LHCN-M2 (cell line): Measurements from ENCODE around the gene FARS2. TPM values are rescaled to one million over a fixed set of nuclear protein-coding genes. Genes with fewer than 3 reads are reported as not detected.

ENCODE experiments used
- DNase-seq: peaks from one replicate; pipeline ENCODE4 v3.0.0-alpha.2; 2012; ENCODE audit warnings: low read depth
- polyA plus RNA-seq: library from polyadenylated mRNA; unstranded; fragments of >200 nt; gene quantifications from one replicate; pipeline ENCODE4 v1.2.1, GENCODE V29; 2012; ENCODE audit warnings: missing spikeins
- total RNA-seq: library from RNA; depleted of rRNA; stranded (reverse); fragments of >200 nt; gene quantifications from 2 replicates; pipeline ENCODE4 v1.2.3, GENCODE V29; 2014; rRNA removed

Gene FARS2
- 10.3 and 11.5 TPM in 2 replicates for total RNA-seq
- polyA plus RNA-seq, result 10.8 TPM

GRCh38 chr6:5260661-5261544, at the start of gene FARS2, which contains the start of gene LYRM4:
Gene FARS2 (plus strand): TSS chr6:5261513.
Gene LYRM4 (minus strand): TSS chr6:5260950. CDS start chr6:5260733, 217 bp downstream.
- DNase-seq, result peak; percentile 83

- DNase-seq, result peak; percentile 52
Observed at GRCh38 chr6:5213836-5214235, 47.5 kb upstream of the FARS2 start.

- DNase-seq, result peak; percentile 11
Observed at GRCh38 chr6:5214570-5215052, 46.7 kb upstream of the FARS2 start.

- no peak for DNase-seq
Observed at GRCh38 chr6:5215159-5215558, 46.2 kb upstream of the FARS2 start.

- DNase-seq, result no peak
Observed at GRCh38 chr6:5215799-5216198, 45.5 kb upstream of the FARS2 start.

- DNase-seq, result no peak
Observed at GRCh38 chr6:5217356-5217755, 44.0 kb upstream of the FARS2 start.

- DNase-seq, result no peak
Observed at GRCh38 chr6:5219011-5219691, 42.2 kb upstream of the FARS2 start.

GRCh38 chr6:5220443-5220842, 40.9 kb upstream of the FARS2 start:
- DNase-seq, result no peak

- DNase-seq, result no peak
Observed at GRCh38 chr6:5223309-5223708, 38.0 kb upstream of the FARS2 start.

GRCh38 chr6:5229356-5229755, 32.0 kb upstream of the FARS2 start:
- DNase-seq, result no peak

- no peak for DNase-seq
Observed at GRCh38 chr6:5230081-5230480, 31.2 kb upstream of the FARS2 start.

GRCh38 chr6:5231289-5231688, 30.0 kb upstream of the FARS2 start:
- DNase-seq, result no peak

GRCh38 chr6:5234874-5235273, 26.4 kb upstream of the FARS2 start:
- DNase-seq, result no peak

- DNase-seq, result no peak
Observed at GRCh38 chr6:5235830-5236229, 25.5 kb upstream of the FARS2 start.

GRCh38 chr6:5237805-5238204, 23.5 kb upstream of the FARS2 start:
- no peak for DNase-seq

GRCh38 chr6:5238336-5238735, 23.0 kb upstream of the FARS2 start:
- no peak for DNase-seq

- DNase-seq, result no peak
Observed at GRCh38 chr6:5241252-5241651, 20.1 kb upstream of the FARS2 start.

- DNase-seq, result no peak
Observed at GRCh38 chr6:5243069-5243468, 18.2 kb upstream of the FARS2 start.

- DNase-seq, result no peak
Observed at GRCh38 chr6:5246141-5247097, 14.9 kb upstream of the FARS2 start.

- no peak for DNase-seq
Observed at GRCh38 chr6:5247201-5247600, 14.1 kb upstream of the FARS2 start.

- no peak for DNase-seq
Observed at GRCh38 chr6:5248302-5249098, 12.8 kb upstream of the FARS2 start.
